Lung (tissue), 12 donors: ENCODE results near the gene GRM5. TPM values are rescaled to one million over a fixed set of nuclear protein-coding genes. Genes with fewer than 3 reads are reported as not detected.

Source experiments
- ATAC-seq: fragments of 200-7000 bp; cut with Tn5 transposase; one replicate; pipeline ENCODE4 v1.9.1; 2020; ENCODE audit warnings: moderate number of reproducible peaks; ENCODE audit not compliant: insufficient read depth, low FRiP score
- DNase-seq, 3 donors: peaks; one replicate each; pipeline ENCODE4 v3.0.0-alpha.2; 2013 to 2017
- H3K27ac ChIP-seq, 2 donors: one replicate each; pipeline ENCODE4 v1.5.1; 2013; ENCODE audit warnings: mild to moderate bottlenecking in 2 of 2, moderate library complexity in 2 of 2, control low read depth in 1 of 2, inconsistent platforms in 1 of 2, low read depth in 1 of 2, low read length in 1 of 2
- H3K27me3 ChIP-seq, 3 donors: one replicate each; pipeline ENCODE4 v1.5.1; 2013; ENCODE audit warnings: low read length in 2 of 3; ENCODE audit not compliant: control insufficient read depth in 3 of 3, insufficient read depth in 3 of 3
- H3K36me3 ChIP-seq, 4 donors: one replicate each; pipeline ENCODE4 v1.5.1; 2013; ENCODE audit warnings: low read length in 4 of 4, mild to moderate bottlenecking in 1 of 4, moderate library complexity in 1 of 4; ENCODE audit not compliant: control insufficient read depth in 4 of 4, insufficient read depth in 4 of 4
- H3K4me1 ChIP-seq, 5 donors: one replicate each; pipeline ENCODE4 v1.5.1; 2013; ENCODE audit warnings: low read length in 5 of 5, mild to moderate bottlenecking in 2 of 5, moderate library complexity in 1 of 5; ENCODE audit not compliant: control insufficient read depth in 5 of 5, insufficient read depth in 5 of 5
- H3K4me3 ChIP-seq: one replicate; pipeline ENCODE4 v1.5.1; 2013; ENCODE audit warnings: mild to moderate bottlenecking, control low read depth, moderate library complexity
- H3K9ac ChIP-seq, 2 donors: one replicate each; pipeline ENCODE4 v1.5.1; 2013; ENCODE audit warnings: low read length in 2 of 2, control low read depth in 1 of 2; ENCODE audit not compliant: insufficient read depth in 1 of 2
- H3K9me3 ChIP-seq, 4 donors: one replicate each; pipeline ENCODE4 v1.5.1; 2013; ENCODE audit warnings: low read length in 3 of 4, mild to moderate bottlenecking in 1 of 4, moderate library complexity in 1 of 4; ENCODE audit not compliant: control insufficient read depth in 4 of 4, insufficient read depth in 3 of 4
- WGBS, 2 donors: extraction: QIAGEN DNeasy Blood & Tissue Kit; methylation state at CpG; one replicate each; pipeline ENCODE4 v1.1.7; 2013; 5-methylcytosine and 5-hydroxymethylcytosine counted together
- polyA plus RNA-seq, 2 donors: library from polyadenylated mRNA; stranded (reverse); fragments of 200-250 nt; gene quantifications; one replicate each; pipeline ENCODE4 v1.2.1, GENCODE V29; 2013
- total RNA-seq, 2 donors: library from RNA; depleted of rRNA in 1 of 2; stranded (reverse); fragments of >200 nt in 1 of 2; gene quantifications; one replicate each; pipeline ENCODE4 v1.2.1, GENCODE V29; 2014 to 2021
- TF ChIP-seq, protein P1 (sequence below): IDR thresholded peaks from 2 replicates; pipeline ENCODE4 v1.5.1; 2012; ENCODE audit warnings: mild to moderate bottlenecking; ENCODE audit errors: control extremely low read depth, extremely low read depth
- donor health status: control.
- donor health status: control.
- donor health status: Bipolar disorder and iron deficiency.
- donor health status: healthy.
- donor health status: DM: yes; HTN: yes; CAD: no.

The GRM5 gene
- total and polyA plus RNA-seq, 4 donors, result 0.02 to 1.2 (median 0.35) TPM

DNA sequence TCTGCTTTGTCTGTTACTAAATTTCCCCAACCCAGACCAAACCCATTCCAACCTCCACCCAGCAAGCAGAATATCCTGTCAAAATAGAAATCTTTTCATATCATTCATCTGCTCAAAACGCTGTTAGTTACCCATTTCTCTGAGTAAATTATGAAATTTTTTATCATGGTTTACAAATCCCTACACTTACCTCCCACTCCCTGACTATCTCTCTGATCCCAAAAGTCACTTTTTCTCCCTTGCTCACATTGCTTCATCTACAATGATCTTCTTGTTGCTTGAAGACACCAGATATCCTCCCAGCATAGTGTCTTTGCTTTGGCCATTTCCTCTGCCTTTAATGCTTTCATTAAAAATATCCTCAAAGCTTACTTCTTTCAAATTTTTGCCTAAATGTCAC is 532.8 kb downstream of the GRM5 start:
- H3K9me3 ChIP-seq, result peaks cover 0 to 1% (median 0%) of the 10 kb centered on the region in 4 donors
- H3K27ac ChIP-seq, result no peak overlapping the region
- no peak overlapping the region for H3K9ac ChIP-seq
- H3K27me3 ChIP-seq, result no peaks in the 10 kb centered on the region
- TF ChIP-seq, protein P1, sequence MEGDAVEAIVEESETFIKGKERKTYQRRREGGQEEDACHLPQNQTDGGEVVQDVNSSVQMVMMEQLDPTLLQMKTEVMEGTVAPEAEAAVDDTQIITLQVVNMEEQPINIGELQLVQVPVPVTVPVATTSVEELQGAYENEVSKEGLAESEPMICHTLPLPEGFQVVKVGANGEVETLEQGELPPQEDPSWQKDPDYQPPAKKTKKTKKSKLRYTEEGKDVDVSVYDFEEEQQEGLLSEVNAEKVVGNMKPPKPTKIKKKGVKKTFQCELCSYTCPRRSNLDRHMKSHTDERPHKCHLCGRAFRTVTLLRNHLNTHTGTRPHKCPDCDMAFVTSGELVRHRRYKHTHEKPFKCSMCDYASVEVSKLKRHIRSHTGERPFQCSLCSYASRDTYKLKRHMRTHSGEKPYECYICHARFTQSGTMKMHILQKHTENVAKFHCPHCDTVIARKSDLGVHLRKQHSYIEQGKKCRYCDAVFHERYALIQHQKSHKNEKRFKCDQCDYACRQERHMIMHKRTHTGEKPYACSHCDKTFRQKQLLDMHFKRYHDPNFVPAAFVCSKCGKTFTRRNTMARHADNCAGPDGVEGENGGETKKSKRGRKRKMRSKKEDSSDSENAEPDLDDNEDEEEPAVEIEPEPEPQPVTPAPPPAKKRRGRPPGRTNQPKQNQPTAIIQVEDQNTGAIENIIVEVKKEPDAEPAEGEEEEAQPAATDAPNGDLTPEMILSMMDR, result no peak
- peaks cover 0 to 7% (median 0%) of the 10 kb centered on the region in 5 donors for H3K4me1 ChIP-seq
- no peaks in the 10 kb centered on the region for H3K36me3 ChIP-seq
- ATAC-seq (no peak), DNase-seq (no peak)
- 82 to 90% methylated on average over 1 of the region's 1 CpG for WGBS, 2 donors
- H3K4me3 ChIP-seq, result no peak overlapping the region

DNA sequence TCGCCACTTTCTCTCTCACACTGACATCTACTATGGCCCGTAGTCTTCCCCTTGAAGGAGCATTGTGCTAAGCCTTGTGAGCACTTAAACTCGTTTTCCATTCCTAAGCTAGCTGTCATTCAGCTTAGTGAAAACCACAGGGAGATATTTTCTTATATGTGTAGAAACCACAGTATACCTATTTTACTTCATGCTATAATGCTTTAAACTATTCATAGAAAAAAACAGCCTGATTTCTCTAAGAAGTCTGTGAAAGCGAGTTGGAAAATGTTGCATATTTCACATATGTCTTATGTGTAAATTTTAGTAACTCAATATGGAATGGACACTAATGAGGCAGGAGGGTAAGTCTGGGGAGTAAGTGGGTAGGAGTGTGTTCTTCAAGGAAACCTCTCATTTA is 534.0 kb downstream of the GRM5 start:
- no peaks in the 10 kb centered on the region for H3K27me3 ChIP-seq
- no peak for DNase-seq
- H3K4me1 ChIP-seq, result peaks cover 0 to 6% (median 0%) of the 10 kb centered on the region in 5 donors
- no peak for ATAC-seq
- TF ChIP-seq, protein P1, result no peak
- H3K9ac ChIP-seq, result no peak overlapping the region
- H3K36me3 ChIP-seq, result no peaks in the 10 kb centered on the region
- H3K4me3 ChIP-seq, result no peak overlapping the region
- H3K9me3 ChIP-seq, result peaks cover 0 to 1% (median 0%) of the 10 kb centered on the region in 4 donors
- H3K27ac ChIP-seq, result no peak overlapping the region
- WGBS, 2 donors, result 90 to 92% methylated on average over 4 of the region's 4 CpGs

- ATAC-seq, result no peak
- 95 to 98% methylated on average over 1 of the region's 1 CpG for WGBS, 2 donors
Observed at GRCh38 chr11:88529426-88529825, 536.4 kb downstream of the GRM5 start.

More at GRCh38 chr11:88529426-88529825, 536.4 kb downstream of the GRM5 start:
- TF ChIP-seq, protein P1, result no peak
- DNase-seq, result no peak
- Histone ChIP-seq H3K4me3 (no peak overlapping the region), H3K27me3 (no peaks in the 10 kb centered on the region), H3K9me3 (peaks cover 0 to 1% (median 0%) of the 10 kb centered on the region in 4 donors), H3K36me3 (no peaks in the 10 kb centered on the region), H3K9ac (no peak overlapping the region), H3K27ac (no peak overlapping the region), H3K4me1 (no peaks in the 10 kb centered on the region)
